PC-3 (cell line): ENCODE results near the gene FOXP1. TPM values are rescaled to one million over a fixed set of nuclear protein-coding genes. Genes with fewer than 3 reads are reported as not detected.

Experiments
- ATAC-seq: fragments of 200-7000 bp; cut with Tn5 transposase; 2 replicates; pipeline ENCODE4 v1.9.1; 2020; ENCODE audit warnings: mild to moderate bottlenecking, moderate library complexity
- BruUV-seq: library from RNA; stranded (reverse); fragments of 400-500 nt; replicated peaks from 2 replicates; lab custom pipeline; 2021; lab: Mats Ljungman, UMichigan
- CTCF ChIA-PET: fragments of 300-600 bp; sonication (Branson Sonifier 250); formaldehyde crosslinking; loops from one replicate; lab custom pipeline; 2022; ENCODE audit warnings: antibody characterized with exemption; lab: Charles Lee
- POLR2A ChIA-PET: fragments of 300-600 bp; sonication (Branson Sonifier 250); formaldehyde crosslinking; loops from one replicate; lab custom pipeline; 2022; ENCODE audit warnings: antibody characterized with exemption; ENCODE audit not compliant: unreplicated experiment; lab: Charles Lee
- DNase-seq: peaks from one replicate; pipeline ENCODE4 v3.0.0-alpha.2; 2015
- H2AFZ ChIP-seq: fragments of 300-600 bp; sonication (generic); 2 replicates; pipeline ENCODE4 v1.6.0; 2016; ENCODE audit warnings: antibody characterized with exemption, low read length
- H3F3A ChIP-seq: fragments of 300-600 bp; sonication (generic); one replicate; pipeline ENCODE4 v1.6.0; 2017; ENCODE audit warnings: antibody characterized with exemption, low read length, control low read depth, mild to moderate bottlenecking; ENCODE audit not compliant: unreplicated experiment
- H3K27ac ChIP-seq: fragments of 300-600 bp; sonication (generic); 2 replicates; pipeline ENCODE4 v1.5.1; 2016; ENCODE audit warnings: mild to moderate bottlenecking, low read length
- H3K27me3 ChIP-seq: fragments of 300-600 bp; sonication (generic); 2 replicates; pipeline ENCODE4 v1.6.1; 2016; ENCODE audit warnings: low read length, mixed read lengths
- H3K36me3 ChIP-seq: fragments of 300-600 bp; sonication (generic); 2 replicates; pipeline ENCODE4 v1.6.1; 2016; ENCODE audit warnings: low read depth, mixed run types, low read length, mixed read lengths
- H3K4me1 ChIP-seq: fragments of 300-600 bp; sonication (generic); 2 replicates; pipeline ENCODE4 v1.5.1; 2016; ENCODE audit warnings: low read length; ENCODE audit not compliant: insufficient read depth
- H3K4me2 ChIP-seq: fragments of 300-600 bp; sonication (generic); 2 replicates; pipeline ENCODE4 v1.6.0; 2016; ENCODE audit warnings: low read length
- H3K4me3 ChIP-seq: fragments of 300-600 bp; sonication (generic); 2 replicates; pipeline ENCODE4 v1.5.1; 2016; ENCODE audit warnings: mild to moderate bottlenecking, low read length, mixed read lengths
- H3K79me2 ChIP-seq: fragments of 300-600 bp; sonication (generic); 2 replicates; pipeline ENCODE4 v1.6.1; 2017; ENCODE audit warnings: low read length, mixed read lengths
- H3K9ac ChIP-seq: fragments of 300-600 bp; sonication (generic); 2 replicates; pipeline ENCODE4 v1.6.0; 2016; ENCODE audit warnings: mild to moderate bottlenecking, low read length
- H3K9me2 ChIP-seq: fragments of 300-600 bp; sonication (generic); replicated peaks from 2 replicates; pipeline ENCODE4 v1.6.1; 2016; ENCODE audit warnings: mixed run types, low read length, mixed read lengths
- H3K9me3 ChIP-seq: fragments of 300-600 bp; sonication (generic); 2 replicates; pipeline ENCODE4 v1.6.1; 2016; ENCODE audit warnings: low read length, mixed read lengths
- H4K20me1 ChIP-seq: fragments of 300-600 bp; sonication (generic); 2 replicates; pipeline ENCODE4 v1.6.1; 2016; ENCODE audit warnings: low read length, mixed read lengths
- EZH2 ChIP-seq: fragments of 300-600 bp; sonication (generic); IDR thresholded peaks from one replicate; pipeline ENCODE4 v1.6.1; 2017; ENCODE audit warnings: antibody characterized with exemption, mild to moderate bottlenecking, low read length; ENCODE audit not compliant: unreplicated experiment
- EZH2phosphoT487 ChIP-seq: fragments of 300-600 bp; sonication (generic); IDR thresholded peaks from 2 replicates; pipeline ENCODE4 v1.6.1; 2018; ENCODE audit warnings: mild to moderate bottlenecking, antibody characterized with exemption, low read length, borderline replicate concordance
- intact Hi-C: fragments of 100-400 bp; cut with micrococcal nuclease; formaldehyde crosslinking; loops from 2 replicates; pipeline ENCODE4 v1.9.0; 2023
- total RNA-seq: library from RNA; depleted of rRNA; stranded (reverse); fragments of >200 nt; gene quantifications from 2 replicates; pipeline ENCODE4 v1.2.3, GENCODE V29; 2014
- TF ChIP-seq, protein P1 (sequence below): fragments of 300-600 bp; sonication (generic); conservative IDR thresholded peaks from 2 replicates; pipeline ENCODE4 v1.5.1; 2017; ENCODE audit warnings: antibody characterized with exemption, low read depth, mild to moderate bottlenecking, low read length

The FOXP1 gene
- total RNA-seq, 1 experiment from 2014 or later = 35.3 TPM

DNA sequence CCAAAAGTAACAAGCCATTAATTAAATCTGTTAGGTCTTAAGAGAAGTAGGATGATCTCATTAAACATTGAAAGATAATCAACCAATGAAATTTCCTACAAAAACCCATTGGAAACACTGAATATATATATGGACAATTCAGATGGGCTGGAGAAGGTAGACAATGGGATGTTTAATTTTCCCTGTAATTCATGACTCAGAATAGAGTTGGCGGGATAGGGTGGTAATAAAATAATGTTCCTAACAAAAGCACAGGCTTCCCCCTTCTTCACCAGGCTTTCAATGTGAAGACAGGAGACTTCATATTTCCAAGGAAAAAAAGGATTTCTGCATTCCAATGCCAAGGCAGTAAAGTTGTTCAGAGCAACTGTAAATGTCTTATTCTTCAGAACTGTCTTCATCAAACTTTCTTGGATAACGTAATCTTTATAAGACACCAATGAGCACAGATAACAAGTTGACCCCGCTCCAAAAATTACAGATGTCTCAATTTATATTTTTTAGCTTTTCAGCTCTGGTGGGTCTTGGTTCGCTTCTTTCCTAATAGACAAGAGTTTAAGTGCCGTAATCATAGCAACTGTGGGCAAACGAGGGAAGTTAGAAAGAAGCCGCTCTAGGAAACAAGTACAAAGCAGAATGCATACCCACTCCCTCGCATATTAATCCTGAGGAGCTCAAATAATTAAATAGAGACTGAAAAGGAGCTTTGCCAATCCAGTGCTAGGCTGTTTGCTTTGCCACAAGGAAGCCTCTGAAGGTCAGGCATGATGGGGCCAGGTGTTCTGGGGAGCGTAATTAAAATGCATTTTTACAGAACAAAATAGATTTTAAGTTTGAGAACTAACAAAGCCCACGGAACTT lies 377.0 kb downstream of the FOXP1 start:
- no peaks in the 10 kb centered on the region for H3K36me3 ChIP-seq
- H3K4me1 ChIP-seq = peaks cover 38% of the 10 kb centered on the region
- DNase-seq (peak; percentile 68), ATAC-seq (peak; percentile 73)
- H3K27me3 ChIP-seq = no peaks in the 10 kb centered on the region
- H2AFZ ChIP-seq = no peak overlapping the region
- intact Hi-C loops = loop anchor here (1.0 to 10.0 kb wide), 7 partner anchors 11 to 378 kb away; partner anchors contain the start of gene FOXP1
- TF ChIP-seq, protein P1, sequence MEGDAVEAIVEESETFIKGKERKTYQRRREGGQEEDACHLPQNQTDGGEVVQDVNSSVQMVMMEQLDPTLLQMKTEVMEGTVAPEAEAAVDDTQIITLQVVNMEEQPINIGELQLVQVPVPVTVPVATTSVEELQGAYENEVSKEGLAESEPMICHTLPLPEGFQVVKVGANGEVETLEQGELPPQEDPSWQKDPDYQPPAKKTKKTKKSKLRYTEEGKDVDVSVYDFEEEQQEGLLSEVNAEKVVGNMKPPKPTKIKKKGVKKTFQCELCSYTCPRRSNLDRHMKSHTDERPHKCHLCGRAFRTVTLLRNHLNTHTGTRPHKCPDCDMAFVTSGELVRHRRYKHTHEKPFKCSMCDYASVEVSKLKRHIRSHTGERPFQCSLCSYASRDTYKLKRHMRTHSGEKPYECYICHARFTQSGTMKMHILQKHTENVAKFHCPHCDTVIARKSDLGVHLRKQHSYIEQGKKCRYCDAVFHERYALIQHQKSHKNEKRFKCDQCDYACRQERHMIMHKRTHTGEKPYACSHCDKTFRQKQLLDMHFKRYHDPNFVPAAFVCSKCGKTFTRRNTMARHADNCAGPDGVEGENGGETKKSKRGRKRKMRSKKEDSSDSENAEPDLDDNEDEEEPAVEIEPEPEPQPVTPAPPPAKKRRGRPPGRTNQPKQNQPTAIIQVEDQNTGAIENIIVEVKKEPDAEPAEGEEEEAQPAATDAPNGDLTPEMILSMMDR = no peak
- no peak for TF ChIP-seq EZH2
- TF ChIP-seq EZH2phosphoT487 = no peak
- no peak overlapping the region for H3K4me3 ChIP-seq
- no peak overlapping the region for H3K9ac ChIP-seq
- no peaks in the 10 kb centered on the region for H3K9me2 ChIP-seq
- BruUV-seq = no TSS peak
- peak overlapping the region; percentile 27 for H3K27ac ChIP-seq
- ChIA-PET CTCF (interaction anchor here (0.6 kb wide), 1 partner anchor 99 kb away, joined by 4 read pairs; no protein-coding TSS in a partner anchor), POLR2A (no interaction called here)
- no peaks in the 10 kb centered on the region for H3F3A ChIP-seq
- no peaks in the 10 kb centered on the region for H3K9me3 ChIP-seq
- no peaks in the 10 kb centered on the region for H3K79me2 ChIP-seq
- H3K4me2 ChIP-seq = 0 out of 2 replicates have a peak overlapping the region, but pooled peaks have one; percentile 16
- H4K20me1 ChIP-seq = no peaks in the 10 kb centered on the region

DNA sequence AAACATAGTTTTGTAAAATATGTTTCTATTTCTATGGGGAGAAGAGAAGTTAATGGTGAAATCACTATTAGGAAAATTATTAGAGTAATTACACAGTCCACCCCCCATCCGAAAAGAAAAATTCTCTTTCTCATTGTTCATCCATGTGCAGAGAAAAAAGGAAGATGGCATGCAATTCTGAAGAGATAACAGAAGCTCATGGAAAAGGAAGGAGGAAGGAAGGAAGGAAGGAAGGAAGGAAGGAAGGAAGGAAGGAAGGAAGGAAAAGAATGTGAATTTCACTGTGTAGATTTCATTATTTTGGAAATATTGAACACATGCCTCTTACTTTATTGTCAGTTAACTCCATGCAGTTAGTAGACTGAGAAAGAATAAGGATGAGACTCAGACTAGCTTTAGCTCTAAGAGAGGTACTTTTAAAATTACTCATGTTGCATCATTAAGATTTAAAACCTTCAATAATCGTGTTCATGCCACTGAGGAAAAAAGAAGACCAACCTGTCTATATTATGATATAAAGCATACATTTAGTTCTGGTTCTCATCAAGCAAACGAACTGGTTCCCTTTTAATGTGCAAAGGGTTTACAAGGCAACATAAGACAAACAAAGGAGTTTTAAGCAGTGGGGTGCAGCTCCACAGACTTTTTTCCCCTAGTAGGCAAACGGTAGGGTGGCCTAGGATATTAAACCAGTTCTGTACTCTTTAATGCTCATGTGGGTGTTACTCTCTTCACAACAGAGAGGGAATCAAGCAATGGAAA lies 379.6 kb downstream of the FOXP1 start:
- Histone ChIP-seq H3K27ac (no peak overlapping the region), H3K27me3 (no peaks in the 10 kb centered on the region), H2AFZ (no peak overlapping the region), H3K4me2 (no peak overlapping the region), H3K36me3 (no peaks in the 10 kb centered on the region), H3K9me3 (no peaks in the 10 kb centered on the region), H3K4me1 (peaks cover 28% of the 10 kb centered on the region), H3K9ac (no peak overlapping the region), H4K20me1 (no peaks in the 10 kb centered on the region), H3K4me3 (no peak overlapping the region), H3F3A (no peaks in the 10 kb centered on the region), H3K9me2 (no peaks in the 10 kb centered on the region), H3K79me2 (no peaks in the 10 kb centered on the region)
- no TSS peak for BruUV-seq
- intact Hi-C loops = loop anchor here (10.0 kb wide), 1 partner anchor 381 kb away; the partner anchor contains the start of gene FOXP1
- TF ChIP-seq EZH2 (no peak), EZH2phosphoT487 (no peak)
- TF ChIP-seq, protein P1 = no peak
- CTCF ChIA-PET = no interaction called here
- POLR2A ChIA-PET = no interaction called here
- no peak for ATAC-seq
- no peak for DNase-seq
